Body of pancreas (tissue), 4 donors: ENCODE data around the gene NCF4. TPM values are rescaled to one million over a fixed set of nuclear protein-coding genes. Genes with fewer than 3 reads are reported as not detected.

Experiments used
- ATAC-seq: fragments of 150-250 bp; one replicate; pipeline ENCODE4 v1.9.1; 2016
- DNase-seq, 4 donors: peaks; one replicate each; pipeline ENCODE4 v3.0.0-alpha.2; 2019
- H3K27ac ChIP-seq, 4 donors: fragments of 200-600 bp; sonication (generic); 1 replicate in 3 of 4; 2 replicates in 1 of 4; pipeline versions ENCODE4 v1.5.1 to v1.6.1; 2016 to 2019; ENCODE audit warnings: mild to moderate bottlenecking in 1 of 4, mixed read lengths in 1 of 4, moderate library complexity in 1 of 4
- H3K27me3 ChIP-seq, 2 donors: fragments of 200-600 bp; sonication (generic); one replicate each; pipeline ENCODE4 v1.6.0; 2016; ENCODE audit warnings: mild to moderate bottlenecking in 1 of 2
- H3K36me3 ChIP-seq, 2 donors: fragments of 200-600 bp; sonication (generic); replicated peaks in 1 of 2; 2 replicates each; pipeline ENCODE4 v1.5.1; 2016; ENCODE audit warnings: low read depth in 2 of 2; ENCODE audit not compliant: insufficient read depth in 1 of 2
- H3K4me1 ChIP-seq: fragments of 200-600 bp; sonication (generic); one replicate; pipeline ENCODE4 v1.6.0; 2016
- H3K4me3 ChIP-seq, 2 donors: fragments of 200-600 bp; sonication (generic); 1 replicate in 1 of 2; 2 replicates in 1 of 2; pipeline ENCODE4 v1.5.1; 2016 to 2019
- H3K9me3 ChIP-seq, 3 donors: fragments of 200-600 bp; sonication (generic); 1 replicate in 2 of 3; 2 replicates in 1 of 3; pipeline ENCODE4 v1.5.1; 2016
- POLR2A ChIP-seq, 3 donors: fragments of 450-650 bp; IDR thresholded peaks; one replicate each; pipeline ENCODE4 v1.6.1; 2016; ENCODE audit warnings: antibody characterized with exemption in 3 of 3, mild to moderate bottlenecking in 2 of 3
- WGBS, 2 donors: methylation state at CpG; one replicate each; pipeline ENCODE4 v1.1.5; 2017; 5-methylcytosine and 5-hydroxymethylcytosine counted together
- intact Hi-C: fragments of 100-400 bp; cut with DNase I; formaldehyde crosslinking; loops from one replicate; pipeline ENCODE4 v1.15.1; 2023
- total RNA-seq, 2 donors: library from RNA; depleted of rRNA; stranded (reverse); fragments of >200 nt; gene quantifications; one replicate each; pipeline ENCODE4 v1.1.0, GENCODE V29; 2016
- TF ChIP-seq, protein P1 (sequence below), 7 experiments: fragments of 450-650 bp in 4 of 7; fragments of 200-600 bp in 3 of 7; sonication (generic) in 3 of 7; IDR thresholded peaks; one replicate each; pipeline ENCODE4 v1.5.1; 2016 to 2019; ENCODE audit warnings: antibody characterized with exemption in 7 of 7

The NCF4 gene
- total RNA-seq, 2 donors from 2014 or later = 5.9 to 6.0 TPM

DNA sequence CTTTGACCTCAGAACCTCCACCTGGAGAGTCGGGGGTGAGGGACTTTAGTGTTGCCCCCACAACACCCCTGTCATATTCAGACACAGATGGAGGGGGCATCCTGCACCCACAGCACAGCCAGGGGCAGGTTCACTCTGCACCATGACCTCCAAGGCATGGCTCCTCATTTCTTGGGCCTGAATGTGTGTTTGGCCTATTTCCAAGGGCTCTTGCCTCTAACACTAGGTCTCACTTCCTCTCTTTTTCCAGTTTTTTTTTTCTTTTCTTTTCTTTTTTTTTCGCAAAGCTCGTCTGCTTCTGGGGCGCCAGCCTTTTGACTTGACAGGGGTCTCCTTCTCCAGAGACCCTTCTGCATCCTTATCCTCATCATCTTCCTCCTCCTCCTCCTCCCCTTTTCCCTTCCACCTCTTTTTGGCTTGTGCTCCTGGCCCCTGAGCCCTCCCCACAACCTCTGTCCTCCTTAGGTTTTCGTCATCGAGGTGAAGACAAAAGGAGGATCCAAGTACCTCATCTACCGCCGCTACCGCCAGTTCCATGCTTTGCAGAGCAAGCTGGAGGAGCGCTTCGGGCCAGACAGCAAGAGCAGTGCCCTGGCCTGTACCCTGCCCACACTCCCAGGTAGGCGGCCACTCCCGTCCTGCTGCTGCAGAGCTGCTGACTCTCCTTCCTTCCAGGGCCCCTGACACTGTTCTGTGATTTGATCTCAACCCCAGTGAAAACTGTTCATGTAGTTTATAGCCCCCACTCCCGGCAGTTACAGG is 3.8 kb downstream of the NCF4 start:
- WGBS, 2 donors = 70 to 80% methylated on average over 14 of the region's 14 CpGs
- intact Hi-C loops = loop anchor here (5.0 to 10.0 kb wide), 2 partner anchors 190 to 317 kb away; partner anchors contain the start of gene KCTD17
- H3K36me3 ChIP-seq = no peaks in the 10 kb centered on the region
- no peak overlapping the region for H3K27ac ChIP-seq
- H3K4me1 ChIP-seq = no peaks in the 10 kb centered on the region
- H3K9me3 ChIP-seq = no peaks in the 10 kb centered on the region
- ATAC-seq (no peak), DNase-seq (no peak)
- no peak overlapping the region for H3K4me3 ChIP-seq
- no peaks in the 10 kb centered on the region for H3K27me3 ChIP-seq
- TF ChIP-seq, protein P1, sequence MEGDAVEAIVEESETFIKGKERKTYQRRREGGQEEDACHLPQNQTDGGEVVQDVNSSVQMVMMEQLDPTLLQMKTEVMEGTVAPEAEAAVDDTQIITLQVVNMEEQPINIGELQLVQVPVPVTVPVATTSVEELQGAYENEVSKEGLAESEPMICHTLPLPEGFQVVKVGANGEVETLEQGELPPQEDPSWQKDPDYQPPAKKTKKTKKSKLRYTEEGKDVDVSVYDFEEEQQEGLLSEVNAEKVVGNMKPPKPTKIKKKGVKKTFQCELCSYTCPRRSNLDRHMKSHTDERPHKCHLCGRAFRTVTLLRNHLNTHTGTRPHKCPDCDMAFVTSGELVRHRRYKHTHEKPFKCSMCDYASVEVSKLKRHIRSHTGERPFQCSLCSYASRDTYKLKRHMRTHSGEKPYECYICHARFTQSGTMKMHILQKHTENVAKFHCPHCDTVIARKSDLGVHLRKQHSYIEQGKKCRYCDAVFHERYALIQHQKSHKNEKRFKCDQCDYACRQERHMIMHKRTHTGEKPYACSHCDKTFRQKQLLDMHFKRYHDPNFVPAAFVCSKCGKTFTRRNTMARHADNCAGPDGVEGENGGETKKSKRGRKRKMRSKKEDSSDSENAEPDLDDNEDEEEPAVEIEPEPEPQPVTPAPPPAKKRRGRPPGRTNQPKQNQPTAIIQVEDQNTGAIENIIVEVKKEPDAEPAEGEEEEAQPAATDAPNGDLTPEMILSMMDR (IDR thresholded peaks at IDR 0.05) = no peak
- TF ChIP-seq POLR2A (IDR thresholded peaks at IDR 0.05) = no peak

DNA sequence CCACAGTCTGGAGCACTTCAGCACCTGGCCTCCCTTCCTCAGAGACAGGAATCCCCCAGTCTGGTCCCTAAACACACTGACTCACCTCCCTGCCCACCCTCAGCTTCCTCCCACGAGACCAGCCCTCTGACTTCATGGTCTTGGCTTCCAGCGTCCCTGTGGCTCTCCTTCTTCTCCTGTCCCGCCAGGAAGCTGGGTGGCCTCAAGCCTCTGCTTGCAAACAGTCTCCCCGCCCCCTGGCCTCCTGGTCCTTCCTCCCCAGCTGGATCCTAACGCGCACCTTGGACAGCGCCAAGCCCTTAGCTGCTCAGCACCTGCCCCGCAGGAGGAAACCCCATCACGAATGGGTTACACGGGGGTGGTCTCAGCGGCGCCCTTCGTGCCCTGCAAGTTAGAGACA is 4.5 kb downstream of the NCF4 start:
- H3K36me3 ChIP-seq = no peaks in the 10 kb centered on the region
- no peak overlapping the region for H3K4me3 ChIP-seq
- H3K27me3 ChIP-seq = peaks cover 0 to 4% of the 10 kb centered on the region in 2 donors
- intact Hi-C loops = loop anchor here (10.0 kb wide), 1 partner anchor 189 kb away; the partner anchor contains the start of gene KCTD17
- no peak overlapping the region for H3K27ac ChIP-seq
- no peaks in the 10 kb centered on the region for H3K4me1 ChIP-seq
- no peaks in the 10 kb centered on the region for H3K9me3 ChIP-seq
- DNase-seq (no peak), ATAC-seq (no peak)
- WGBS, 2 donors = 21 to 24% methylated on average over 13 of the region's 13 CpGs
- no peak for TF ChIP-seq POLR2A (IDR thresholded peaks at IDR 0.05)
- TF ChIP-seq, protein P1 (IDR thresholded peaks at IDR 0.05) = no peak

DNA sequence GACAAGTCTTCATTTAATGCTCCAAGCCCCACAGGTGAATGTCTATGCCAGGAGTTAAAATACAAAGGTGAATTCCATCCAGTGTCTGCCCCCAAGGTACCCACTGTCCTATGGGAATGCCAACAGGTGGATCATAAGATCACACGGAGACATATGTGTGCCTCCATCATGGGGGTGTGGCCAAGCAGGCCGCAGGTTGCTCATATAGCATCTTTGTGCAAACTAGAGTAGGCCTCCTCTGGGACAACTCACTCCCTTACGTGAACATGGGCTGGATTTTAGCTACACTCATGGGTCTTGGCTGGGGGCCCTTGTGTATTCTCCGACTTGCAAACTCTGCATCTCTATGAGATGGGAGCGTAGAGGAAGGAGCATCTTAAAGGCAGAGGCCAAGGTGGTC is 6.9 kb downstream of the NCF4 start:
- no peaks in the 10 kb centered on the region for H3K36me3 ChIP-seq
- no peak for ATAC-seq
- no peaks in the 10 kb centered on the region for H3K4me1 ChIP-seq
- no peak overlapping the region for H3K4me3 ChIP-seq
- H3K27ac ChIP-seq = no peak overlapping the region
- no peaks in the 10 kb centered on the region for H3K9me3 ChIP-seq
- WGBS, 2 donors = 54 to 72% methylated on average over 5 of the region's 5 CpGs
- DNase-seq = no peak
- intact Hi-C loops = loop anchor here (10.0 kb wide), 1 partner anchor 187 kb away; the partner anchor contains the start of gene KCTD17
- TF ChIP-seq POLR2A (IDR thresholded peaks at IDR 0.05) = no peak
- TF ChIP-seq, protein P1 (IDR thresholded peaks at IDR 0.05) = no peak
- H3K27me3 ChIP-seq = peaks cover 0 to 5% of the 10 kb centered on the region in 2 donors

DNA sequence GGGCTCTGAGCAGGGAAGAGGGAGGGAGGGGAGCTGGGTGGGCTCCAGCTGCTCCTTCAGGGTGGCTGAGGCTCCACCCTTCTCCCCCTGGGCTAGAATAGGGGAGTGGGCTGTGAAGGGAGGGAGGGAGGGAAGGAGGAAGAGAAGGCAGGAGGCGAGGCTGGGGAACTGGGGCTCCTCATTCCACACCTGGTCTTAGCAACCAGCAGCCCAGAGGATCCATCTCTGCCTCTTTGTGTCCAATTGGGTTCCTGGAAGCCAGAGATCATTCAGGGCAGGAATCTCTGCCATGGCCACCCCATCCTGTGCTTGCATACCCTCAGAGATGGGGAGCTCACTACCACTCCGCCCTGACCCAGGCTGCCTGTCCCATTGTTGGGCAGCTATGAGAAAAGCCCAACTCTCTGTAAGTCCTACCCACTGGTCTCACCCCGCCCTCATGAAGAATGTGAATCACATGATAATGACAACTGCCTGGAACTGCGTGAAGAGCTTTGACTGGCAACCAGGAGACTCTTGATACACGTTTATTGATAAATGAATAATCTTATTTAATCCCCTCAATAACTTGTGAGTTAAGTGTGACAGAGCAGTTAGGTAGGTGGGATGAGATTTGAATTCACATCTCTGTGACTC is 7.9 kb downstream of the NCF4 start:
- 50 to 70% methylated on average over 5 of the region's 5 CpGs for WGBS, 2 donors
- H3K9me3 ChIP-seq = no peaks in the 10 kb centered on the region
- peaks cover 0 to 5% of the 10 kb centered on the region in 2 donors for H3K27me3 ChIP-seq
- H3K36me3 ChIP-seq = no peaks in the 10 kb centered on the region
- intact Hi-C loops = loop anchor here (10.0 kb wide), 1 partner anchor 186 kb away; the partner anchor contains the start of gene KCTD17
- TF ChIP-seq POLR2A (IDR thresholded peaks at IDR 0.05) = no peak
- TF ChIP-seq, protein P1 (IDR thresholded peaks at IDR 0.05) = no peak
- ATAC-seq (no peak), DNase-seq (no peak)
- H3K4me3 ChIP-seq = no peak overlapping the region
- peaks cover 4% of the 10 kb centered on the region for H3K4me1 ChIP-seq
- H3K27ac ChIP-seq = no peak overlapping the region
